ENCODE measurements around the gene DNAH17. TPM values are rescaled to one million over a fixed set of nuclear protein-coding genes. Genes with fewer than 3 reads are reported as not detected.
A peak's percentile ranks its signal among the peaks of the same experiment; 100 is the strongest.

The DNAH17 gene
- total and polyA plus RNA-seq, 2 of the 13 experiments (the other 11 are each of a cell fraction or from before 2014, with no cell fraction given) = 0.86 to 1.6 TPM

- no peak for TF ChIP-seq ZNF33A (CRISPR knock-in tag; IDR thresholded peaks at IDR 0.05; ENCODE audit: borderline replicate concordance)
- TF ChIP-seq KIAA2018 (CRISPR knock-in tag; IDR thresholded peaks at IDR 0.05; ENCODE audit: borderline replicate concordance) = peak; percentile 81; the same call in 1 of the 2 replicates
- TF ChIP-seq NPAS2 (CRISPR knock-in tag; IDR thresholded peaks at IDR 0.05; ENCODE audit: borderline replicate concordance) = no peak
- TF ChIP-seq ZNF382 (CRISPR knock-in tag; IDR thresholded peaks at IDR 0.05; ENCODE audit: borderline replicate concordance) = no peak
- TF ChIP-seq GPBP1L1 (CRISPR knock-in tag; IDR thresholded peaks at IDR 0.05) = no peak
- TF ChIP-seq TOE1 (CRISPR knock-in tag; IDR thresholded peaks at IDR 0.05) = no peak
- TF ChIP-seq TFAP4 (IDR thresholded peaks at IDR 0.05; ENCODE audit: borderline replicate concordance, low read depth) = peak; percentile 74; the same call in 1 of the 2 replicates
- no peak for TF ChIP-seq GLMP (CRISPR knock-in tag; IDR thresholded peaks at IDR 0.05; ENCODE audit: borderline replicate concordance)
- no peak for TF ChIP-seq NBN (conservative IDR thresholded peaks at IDR 0.05)
- peak; percentile 98 for TF ChIP-seq GFI1 (CRISPR knock-in tag; IDR thresholded peaks at IDR 0.05; ENCODE audit: borderline replicate concordance)
- peak; percentile 85; the same call in 1 of the 2 replicates for TF ChIP-seq ZNF782 (CRISPR knock-in tag; IDR thresholded peaks at IDR 0.05; ENCODE audit: borderline replicate concordance)
- TF ChIP-seq ZNF143 (CRISPR knock-in tag; IDR thresholded peaks at IDR 0.05) = 0 out of 2 replicates have a peak, but pooled peaks have one; percentile 35
Measured at GRCh38 chr17:78421534-78422266, 155.5 kb downstream of the DNAH17 start (continued).

Measured in HepG2 (cell line).